ENCODE data around the gene ICOSLG. TPM values are rescaled to one million over a fixed set of nuclear protein-coding genes. Genes with fewer than 3 reads are reported as not detected.
"Not testable (repeated sequence)": the region's sequence is repeated elsewhere in the genome, so short reads cannot be mapped to it uniquely, and the experiment has no call there.

The ICOSLG gene
- total RNA-seq, 1 donor from 2014 or later = 1.9 TPM

GRCh38 chr21:44227614-44228013 is 13.1 kb downstream of the ICOSLG start:
- not testable (repeated sequence) for DNase-seq (ENCODE audit: low spot score)

GRCh38 chr21:44225605-44226004 is 15.1 kb downstream of the ICOSLG start:
- not testable (repeated sequence) for DNase-seq (ENCODE audit: low spot score)

GRCh38 chr21:44223334-44223733 is 17.4 kb downstream of the ICOSLG start:
- not testable (repeated sequence) for DNase-seq (ENCODE audit: low spot score)

- DNase-seq (ENCODE audit: low spot score) = not testable (repeated sequence)
These were observed 20.1 kb downstream of the ICOSLG start for GRCh38 chr21:44220674-44221073.

- not testable (repeated sequence) for DNase-seq (ENCODE audit: low spot score)
These were observed 22.3 kb downstream of the ICOSLG start for GRCh38 chr21:44218461-44218860.

- not testable (repeated sequence) for DNase-seq (ENCODE audit: low spot score)
These were observed 28.8 kb downstream of the ICOSLG start for GRCh38 chr21:44211978-44212377.

- not testable (repeated sequence) for DNase-seq (ENCODE audit: low spot score)
These were observed 29.2 kb downstream of the ICOSLG start for GRCh38 chr21:44211574-44211973.

GRCh38 chr21:44207860-44208646 is 32.7 kb downstream of the ICOSLG start:
- DNase-seq (ENCODE audit: low spot score) = peak; percentile 1

- not testable (repeated sequence) for DNase-seq (ENCODE audit: low spot score)
These were observed 33.8 kb downstream of the ICOSLG start for GRCh38 chr21:44206698-44207676.

GRCh38 chr21:44206187-44206586 is 34.6 kb downstream of the ICOSLG start:
- DNase-seq (ENCODE audit: low spot score) = not testable (repeated sequence)

GRCh38 chr21:44202590-44203299 is 38.0 kb downstream of the ICOSLG start:
- DNase-seq (ENCODE audit: low spot score) = not testable (repeated sequence)

GRCh38 chr21:44199997-44200396 is 40.7 kb downstream of the ICOSLG start:
- not testable (repeated sequence) for DNase-seq (ENCODE audit: low spot score)

- peak; percentile 11 for DNase-seq (ENCODE audit: low spot score)
These were observed 41.3 kb downstream of the ICOSLG start for GRCh38 chr21:44199448-44199847.

GRCh38 chr21:44197156-44197516 is 43.6 kb downstream of the ICOSLG start:
- DNase-seq (ENCODE audit: low spot score) = peak; percentile 13

- DNase-seq (ENCODE audit: low spot score) = peak; percentile 45
These were observed 44.3 kb downstream of the ICOSLG start for GRCh38 chr21:44196212-44197155.

GRCh38 chr21:44194888-44195287 is 45.9 kb downstream of the ICOSLG start:
- DNase-seq (ENCODE audit: low spot score) = not testable (repeated sequence)

- DNase-seq (ENCODE audit: low spot score) = not testable (repeated sequence)
These were observed 46.3 kb downstream of the ICOSLG start for GRCh38 chr21:44194451-44194850.

GRCh38 chr21:44193108-44193507 is 47.6 kb downstream of the ICOSLG start:
- not testable (repeated sequence) for DNase-seq (ENCODE audit: low spot score)

- not testable (repeated sequence) for DNase-seq (ENCODE audit: low spot score)
These were observed 50.1 kb downstream of the ICOSLG start for GRCh38 chr21:44190349-44191271.

Measured in umbilical cord (tissue), 2 donors.